Fibroblast of gingiva (primary cell): ENCODE results near the gene INTS11.

Source experiments
- DNase-seq: peaks from one replicate; pipeline ENCODE4 v3.0.0-alpha.2; 2011; ENCODE audit warnings: low read depth

INTS11 gene

GRCh38 chr1:1312450-1313314 is 11.8 kb downstream of the INTS11 start:
- DNase-seq = no peak

GRCh38 chr1:1311107-1312104 is 13.1 kb downstream of the INTS11 start:
- DNase-seq = no peak

- DNase-seq = no peak
Measured at GRCh38 chr1:1310476-1311053, 13.9 kb downstream of the INTS11 start.

- DNase-seq = no peak
Measured at GRCh38 chr1:1310109-1310385, 14.4 kb downstream of the INTS11 start.

- DNase-seq = no peak
Measured at GRCh38 chr1:1309251-1310108, 15.0 kb downstream of the INTS11 start.

GRCh38 chr1:1308756-1309250 is 15.7 kb downstream of the INTS11 start:
- DNase-seq = no peak

GRCh38 chr1:1307923-1308755 is 16.3 kb downstream of the INTS11 start, which contains the start of the genes ACAP3 and PUSL1:
Gene ACAP3, minus strand, starts transcription at chr1:1307930. Its CDS starts 115 bp downstream, at chr1:1307815.
Gene PUSL1, plus strand, starts transcription at chr1:1308597. Its CDS starts 47 bp downstream, at chr1:1308644.
- DNase-seq = peak; percentile 97

- peak; percentile 40 for DNase-seq
Measured at GRCh38 chr1:1307261-1307922, 17.1 kb downstream of the INTS11 start.

- no peak for DNase-seq
Measured at GRCh38 chr1:1306661-1307260, 17.7 kb downstream of the INTS11 start.

- DNase-seq = no peak
Measured at GRCh38 chr1:1306070-1306660, 18.3 kb downstream of the INTS11 start.

GRCh38 chr1:1305300-1306069 is 19.0 kb downstream of the INTS11 start:
- peak; percentile 69 for DNase-seq

- peak; percentile 68 for DNase-seq
Measured at GRCh38 chr1:1304331-1305299, 19.8 kb downstream of the INTS11 start.

GRCh38 chr1:1303736-1304135 is 20.7 kb downstream of the INTS11 start:
- DNase-seq = no peak

- DNase-seq = no peak
Measured at GRCh38 chr1:1302951-1303509, 21.4 kb downstream of the INTS11 start.

GRCh38 chr1:1302006-1302430 is 22.4 kb downstream of the INTS11 start:
- DNase-seq = no peak

- no peak for DNase-seq
Measured at GRCh38 chr1:1300352-1300739, 24.1 kb downstream of the INTS11 start.
